PC-3 (cell line): ENCODE data around the gene LIG1.

ENCODE experiments used
- EZH2 ChIP-seq: fragments of 300-600 bp; sonication (generic); IDR thresholded peaks from one replicate; pipeline ENCODE4 v1.6.1; 2017; ENCODE audit warnings: antibody characterized with exemption, mild to moderate bottlenecking, low read length; ENCODE audit not compliant: unreplicated experiment
- TF ChIP-seq, protein P1 (sequence below): fragments of 300-600 bp; sonication (generic); conservative IDR thresholded peaks from 2 replicates; pipeline ENCODE4 v1.5.1; 2017; ENCODE audit warnings: antibody characterized with exemption, low read depth, mild to moderate bottlenecking, low read length

- TF ChIP-seq, protein P1, sequence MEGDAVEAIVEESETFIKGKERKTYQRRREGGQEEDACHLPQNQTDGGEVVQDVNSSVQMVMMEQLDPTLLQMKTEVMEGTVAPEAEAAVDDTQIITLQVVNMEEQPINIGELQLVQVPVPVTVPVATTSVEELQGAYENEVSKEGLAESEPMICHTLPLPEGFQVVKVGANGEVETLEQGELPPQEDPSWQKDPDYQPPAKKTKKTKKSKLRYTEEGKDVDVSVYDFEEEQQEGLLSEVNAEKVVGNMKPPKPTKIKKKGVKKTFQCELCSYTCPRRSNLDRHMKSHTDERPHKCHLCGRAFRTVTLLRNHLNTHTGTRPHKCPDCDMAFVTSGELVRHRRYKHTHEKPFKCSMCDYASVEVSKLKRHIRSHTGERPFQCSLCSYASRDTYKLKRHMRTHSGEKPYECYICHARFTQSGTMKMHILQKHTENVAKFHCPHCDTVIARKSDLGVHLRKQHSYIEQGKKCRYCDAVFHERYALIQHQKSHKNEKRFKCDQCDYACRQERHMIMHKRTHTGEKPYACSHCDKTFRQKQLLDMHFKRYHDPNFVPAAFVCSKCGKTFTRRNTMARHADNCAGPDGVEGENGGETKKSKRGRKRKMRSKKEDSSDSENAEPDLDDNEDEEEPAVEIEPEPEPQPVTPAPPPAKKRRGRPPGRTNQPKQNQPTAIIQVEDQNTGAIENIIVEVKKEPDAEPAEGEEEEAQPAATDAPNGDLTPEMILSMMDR = no peak
- TF ChIP-seq EZH2 = no peak
These were observed 1.6 kb upstream of the LIG1 start for GRCh38 chr19:48171710-48172109.
